HL-60/S4 (cell line): ENCODE results near the gene PLIN3.
"Not testable (repeated sequence)": the region's sequence is repeated elsewhere in the genome, so short reads cannot be mapped to it uniquely, and the experiment has no call there.

Source experiments
- in situ Hi-C: fragments of 300-500 bp; cut with MboI; formaldehyde crosslinking; loops from 2 replicates; pipeline ENCODE4 v1.14.3; 2022; ENCODE audit warnings: low sequenced_read_pairs

PLIN3 gene

GRCh38 chr19:4892962-4893361 is 25.5 kb upstream of the PLIN3 start:
- in situ Hi-C loops, result not testable (repeated sequence)

- in situ Hi-C loops, result no loop called here
These were observed 23.6 kb upstream of the PLIN3 start for GRCh38 chr19:4891066-4891465.

GRCh38 chr19:4889034-4889815 is 21.8 kb upstream of the PLIN3 start:
- in situ Hi-C loops, result no loop called here

- in situ Hi-C loops, result not testable (repeated sequence)
These were observed 20.3 kb upstream of the PLIN3 start for GRCh38 chr19:4887803-4888202.

- in situ Hi-C loops, result not testable (repeated sequence)
These were observed 17.5 kb upstream of the PLIN3 start for GRCh38 chr19:4884993-4885392.

- in situ Hi-C loops, result not testable (repeated sequence)
These were observed 15.4 kb upstream of the PLIN3 start for GRCh38 chr19:4882874-4883273.

GRCh38 chr19:4879041-4879440 is 11.6 kb upstream of the PLIN3 start:
- in situ Hi-C loops, result no loop called here

- in situ Hi-C loops, result no loop called here
These were observed 11.1 kb upstream of the PLIN3 start for GRCh38 chr19:4878491-4878968.

GRCh38 chr19:4877753-4878490 is 10.5 kb upstream of the PLIN3 start:
- in situ Hi-C loops, result no loop called here

GRCh38 chr19:4873930-4874329 is 6.5 kb upstream of the PLIN3 start:
- in situ Hi-C loops, result no loop called here

- in situ Hi-C loops, result no loop called here
These were observed 4.2 kb upstream of the PLIN3 start for GRCh38 chr19:4871711-4872110.

GRCh38 chr19:4870025-4870700 is 2.7 kb upstream of the PLIN3 start:
- in situ Hi-C loops, result no loop called here

- in situ Hi-C loops, result no loop called here
These were observed 893 bp upstream of the PLIN3 start for GRCh38 chr19:4868286-4868834.

- in situ Hi-C loops, result no loop called here
These were observed 657 bp downstream of the PLIN3 start for GRCh38 chr19:4866595-4867424.

GRCh38 chr19:4861147-4861546 is 6.3 kb downstream of the PLIN3 start:
- in situ Hi-C loops, result no loop called here

- in situ Hi-C loops, result no loop called here
These were observed 7.8 kb downstream of the PLIN3 start for GRCh38 chr19:4859697-4860096.

GRCh38 chr19:4856468-4856867 is 11.0 kb downstream of the PLIN3 start:
- in situ Hi-C loops, result not testable (repeated sequence)

GRCh38 chr19:4853506-4853905 is 14.0 kb downstream of the PLIN3 start:
- in situ Hi-C loops, result not testable (repeated sequence)

- in situ Hi-C loops, result no loop called here
These were observed 15.0 kb downstream of the PLIN3 start for GRCh38 chr19:4852484-4852883.

GRCh38 chr19:4851551-4852290 is 15.7 kb downstream of the PLIN3 start:
- in situ Hi-C loops, result no loop called here
